Cardiac muscle cell (in vitro differentiated cells and primary cell): ENCODE measurements around the gene MYO3B. TPM values are rescaled to one million over a fixed set of nuclear protein-coding genes. Genes with fewer than 3 reads are reported as not detected.

Experiments
- DNase-seq, 2 donors: peaks; one replicate each; pipeline versions ENCODE4 v3.0.0 to v3.0.0-alpha.2; 2010 to 2017; ENCODE audit warnings: low read depth in 1 of 2, low spot score in 1 of 2
- H3K27ac ChIP-seq: fragments of 200-600 bp; sonication (generic); 2 replicates; pipeline ENCODE4 v1.5.1; 2016
- H3K27me3 ChIP-seq: fragments of 200-600 bp; sonication (generic); 2 replicates; pipeline ENCODE4 v1.6.0; 2016; ENCODE audit warnings: control low read depth
- H3K36me3 ChIP-seq: fragments of 200-600 bp; sonication (generic); 2 replicates; pipeline ENCODE4 v1.5.1; 2016; ENCODE audit warnings: control low read depth
- H3K4me1 ChIP-seq: fragments of 200-600 bp; sonication (generic); 2 replicates; pipeline ENCODE4 v1.8.1; 2017; ENCODE audit warnings: low read depth, mild to moderate bottlenecking, mixed run types
- H3K4me3 ChIP-seq: fragments of 200-600 bp; sonication (generic); 2 replicates; pipeline ENCODE4 v1.5.1; 2016; ENCODE audit warnings: mild to moderate bottlenecking
- H3K9me3 ChIP-seq: fragments of 200-600 bp; sonication (generic); 2 replicates; pipeline ENCODE4 v1.5.1; 2017; ENCODE audit warnings: low read depth, mild to moderate bottlenecking, control low read depth
- CTCF ChIP-seq: IDR thresholded peaks from 2 replicates; pipeline ENCODE4 v1.5.1; 2012; ENCODE audit warnings: low read depth, mild to moderate bottlenecking, low read length
- polyA plus RNA-seq: library from polyadenylated mRNA; unstranded; fragments of >200 nt; fragmentation: Nextera tagmentation; extraction: Ambion mirVana; gene quantifications from 2 replicates; pipeline ENCODE4 v1.2.1, GENCODE V29; 2016
- total RNA-seq: library from RNA; depleted of rRNA; stranded (reverse); fragments of >200 nt; gene quantifications from 2 replicates; pipeline ENCODE4 v1.2.3, GENCODE V29; 2016

Gene MYO3B
- total and polyA plus RNA-seq, 2 experiments from 2014 or later, result not detected

- Histone ChIP-seq H3K27me3 (no peaks in the 10 kb centered on the region), H3K4me3 (no peak overlapping the region), H3K36me3 (no peaks in the 10 kb centered on the region), H3K4me1 (no peaks in the 10 kb centered on the region), H3K27ac (no peak overlapping the region), H3K9me3 (no peaks in the 10 kb centered on the region)
- no peak for DNase-seq
- no peak for TF ChIP-seq CTCF
These were observed 308.8 kb downstream of the MYO3B start for GRCh38 chr2:170486730-170487129.

GRCh38 chr2:170488807-170489206 is 310.9 kb downstream of the MYO3B start:
- Histone ChIP-seq H3K36me3 (no peaks in the 10 kb centered on the region), H3K4me1 (no peaks in the 10 kb centered on the region), H3K27me3 (no peaks in the 10 kb centered on the region), H3K4me3 (no peak overlapping the region), H3K9me3 (no peaks in the 10 kb centered on the region), H3K27ac (no peak overlapping the region)
- TF ChIP-seq CTCF, result no peak
- DNase-seq, result no peak

GRCh38 chr2:170492010-170492409 is 314.1 kb downstream of the MYO3B start:
- H3K36me3 ChIP-seq, result no peaks in the 10 kb centered on the region

GRCh38 chr2:170493426-170494097 is 315.6 kb downstream of the MYO3B start:
- TF ChIP-seq CTCF, result no peak
- H3K9me3 ChIP-seq, result no peaks in the 10 kb centered on the region
- no peak for DNase-seq
- no peaks in the 10 kb centered on the region for H3K27me3 ChIP-seq
- H3K4me3 ChIP-seq, result no peak overlapping the region
- H3K27ac ChIP-seq, result no peak overlapping the region
- H3K4me1 ChIP-seq, result no peaks in the 10 kb centered on the region
- H3K36me3 ChIP-seq, result no peaks in the 10 kb centered on the region

More at GRCh38 chr2:170492010-170492409, 314.1 kb downstream of the MYO3B start:
- DNase-seq, result no peak
- Histone ChIP-seq H3K9me3 (no peaks in the 10 kb centered on the region), H3K4me3 (no peak overlapping the region), H3K27me3 (no peaks in the 10 kb centered on the region), H3K27ac (no peak overlapping the region), H3K4me1 (no peaks in the 10 kb centered on the region)
- TF ChIP-seq CTCF, result no peak

GRCh38 chr2:170495896-170496295 is 317.9 kb downstream of the MYO3B start:
- Histone ChIP-seq H3K27me3 (no peaks in the 10 kb centered on the region), H3K27ac (no peak overlapping the region), H3K4me1 (no peaks in the 10 kb centered on the region), H3K9me3 (no peaks in the 10 kb centered on the region), H3K4me3 (no peak overlapping the region), H3K36me3 (no peaks in the 10 kb centered on the region)
- no peak for TF ChIP-seq CTCF
- no peak for DNase-seq
